ENCODE data around the gene UCN.

- TF ChIP-seq CTCF (IDR thresholded peaks at IDR 0.05) (no peak), POLR2AphosphoS5 (IDR thresholded peaks at IDR 0.05) (no peak)
Measured at GRCh38 chr2:27262379-27263286, 45.6 kb downstream of the UCN start, which contains the start of gene SLC30A3.
